Hepatocyte (in vitro differentiated cells): Measurements from ENCODE around the gene GPR152. TPM values are rescaled to one million over a fixed set of nuclear protein-coding genes. Genes with fewer than 3 reads are reported as not detected.

ENCODE experiments used
- DNase-seq: peaks from one replicate; pipeline ENCODE4 v3.0.0-alpha.2; 2016; ENCODE audit warnings: low spot score
- H2AFZ ChIP-seq: fragments of 200-600 bp; sonication (generic); 2 replicates; pipeline ENCODE4 v1.6.0; 2016; ENCODE audit warnings: antibody characterized with exemption, mild to moderate bottlenecking
- H3K27ac ChIP-seq: fragments of 200-600 bp; sonication (generic); 2 replicates; pipeline ENCODE4 v1.5.1; 2016; ENCODE audit warnings: mild to moderate bottlenecking
- H3K27me3 ChIP-seq: fragments of 200-600 bp; sonication (generic); 2 replicates; pipeline ENCODE4 v1.6.1; 2016
- H3K36me3 ChIP-seq: fragments of 200-600 bp; sonication (generic); replicated peaks from 2 replicates; pipeline ENCODE4 v1.5.1; 2016; ENCODE audit warnings: low read depth; ENCODE audit not compliant: insufficient read depth
- H3K4me1 ChIP-seq: fragments of 200-600 bp; sonication (generic); 2 replicates; pipeline ENCODE4 v1.5.1; 2016; ENCODE audit warnings: mild to moderate bottlenecking, moderate library complexity; ENCODE audit not compliant: insufficient read depth
- H3K4me2 ChIP-seq: fragments of 200-600 bp; sonication (generic); 2 replicates; pipeline ENCODE4 v1.6.0; 2016
- H3K4me3 ChIP-seq: fragments of 200-600 bp; sonication (generic); 2 replicates; pipeline ENCODE4 v1.5.1; 2016; ENCODE audit warnings: mild to moderate bottlenecking
- H3K79me2 ChIP-seq: fragments of 200-600 bp; sonication (generic); 2 replicates; pipeline ENCODE4 v1.6.0; 2017; ENCODE audit warnings: mild to moderate bottlenecking
- H3K9me2 ChIP-seq: fragments of 200-600 bp; sonication (generic); replicated peaks from 2 replicates; pipeline ENCODE4 v1.6.0; 2017; ENCODE audit warnings: mild to moderate bottlenecking; ENCODE audit not compliant: insufficient read depth
- H3K9me3 ChIP-seq: fragments of 200-600 bp; sonication (generic); 2 replicates; pipeline ENCODE4 v1.5.1; 2016; ENCODE audit warnings: low read depth, mild to moderate bottlenecking
- H4K20me1 ChIP-seq: fragments of 200-600 bp; sonication (generic); 2 replicates; pipeline ENCODE4 v1.6.0; 2016; ENCODE audit warnings: mild to moderate bottlenecking; ENCODE audit not compliant: insufficient read depth, poor library complexity, severe bottlenecking
- EZH2 ChIP-seq: fragments of 200-600 bp; sonication (generic); IDR thresholded peaks from 2 replicates; pipeline ENCODE4 v1.6.1; 2016; ENCODE audit warnings: antibody characterized with exemption, mild to moderate bottlenecking, borderline replicate concordance
- EZH2phosphoT487 ChIP-seq: fragments of 200-600 bp; sonication (generic); IDR thresholded peaks from one replicate; pipeline ENCODE4 v1.6.1; 2018; ENCODE audit warnings: antibody characterized with exemption, mild to moderate bottlenecking, low read depth, moderate library complexity; ENCODE audit not compliant: unreplicated experiment, severe bottlenecking
- WGBS: methylation state at CpG from one replicate; pipeline ENCODE4 v1.1.6; 2016; ENCODE audit warnings: low lambda C conversion rate; ENCODE audit errors: missing lambda C conversion rate; 5-methylcytosine and 5-hydroxymethylcytosine counted together
- polyA plus RNA-seq: library from polyadenylated mRNA; unstranded; fragments of >200 nt; fragmentation: Nextera tagmentation; extraction: Ambion mirVana; gene quantifications from 2 replicates; pipeline ENCODE4 v1.2.1, GENCODE V29; 2016
- total RNA-seq: library from RNA; depleted of rRNA; stranded (reverse); fragments of >200 nt; gene quantifications from 2 replicates; pipeline ENCODE4 v1.2.3, GENCODE V29; 2014
- TF ChIP-seq, protein P1 (sequence below): fragments of 200-600 bp; sonication (generic); IDR thresholded peaks from 2 replicates; pipeline ENCODE4 v1.5.1; 2016; ENCODE audit warnings: antibody characterized with exemption, mild to moderate bottlenecking; ENCODE audit not compliant: poor library complexity

The GPR152 gene
- total and polyA plus RNA-seq, 2 experiments from 2014 or later = not detected

DNA sequence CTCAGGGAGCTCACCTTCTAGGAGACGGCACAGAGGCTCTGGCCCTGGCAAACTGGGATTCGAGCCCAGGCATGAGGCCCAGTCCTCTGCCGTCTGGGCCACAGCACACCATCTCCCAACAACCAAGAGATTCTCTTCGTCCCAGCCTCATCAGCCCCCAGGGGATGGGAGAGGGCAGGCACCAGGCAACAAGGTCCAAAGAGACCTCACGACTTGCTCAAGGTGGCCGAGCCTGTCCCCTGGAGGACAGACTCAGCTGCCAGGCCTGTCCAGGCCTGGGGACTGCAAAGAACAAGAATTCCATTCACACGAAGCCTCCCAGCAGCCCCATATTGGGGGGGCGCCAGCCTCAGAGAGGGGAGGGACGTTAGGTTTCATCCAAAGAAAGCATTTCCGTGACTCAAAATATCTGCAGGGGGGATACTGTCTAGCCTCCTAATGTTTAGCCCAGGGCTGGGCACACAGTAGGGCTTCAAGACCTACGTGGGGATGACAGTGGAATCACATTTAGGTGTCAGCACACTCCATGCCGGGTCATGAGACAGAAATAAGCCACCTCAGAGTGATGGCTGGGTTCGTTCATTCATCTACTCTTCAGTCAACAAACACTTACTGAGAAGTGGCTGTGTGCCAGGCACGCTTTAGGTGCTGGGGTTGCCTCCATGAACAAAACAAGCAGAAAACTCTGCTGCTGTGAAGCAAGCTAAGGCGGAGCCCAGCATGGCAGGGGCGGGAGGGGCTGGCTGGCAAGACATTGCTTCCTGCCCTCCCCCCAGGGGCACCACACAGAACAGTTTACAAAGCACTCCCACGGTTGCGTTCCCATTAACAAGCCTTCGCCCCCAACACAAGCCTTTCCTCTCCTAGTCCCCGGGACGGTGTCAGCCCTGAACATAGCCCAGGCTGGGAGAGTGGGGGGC is 35.9 kb downstream of the GPR152 start:
- Histone ChIP-seq H3K27me3 (no peaks in the 10 kb centered on the region), H3K36me3 (no peaks in the 10 kb centered on the region), H3K9me2 (no peaks in the 10 kb centered on the region), H4K20me1 (no peaks in the 10 kb centered on the region), H3K9me3 (no peaks in the 10 kb centered on the region), H3K4me1 (peaks cover 14% of the 10 kb centered on the region), H3K4me2 (no peak overlapping the region), H3K79me2 (no peaks in the 10 kb centered on the region), H3K27ac (no peak overlapping the region), H2AFZ (no peak overlapping the region), H3K4me3 (no peak overlapping the region)
- WGBS = 81% methylated on average over 21 of the region's 21 CpGs
- TF ChIP-seq EZH2phosphoT487 (no peak), EZH2 (no peak)
- TF ChIP-seq, protein P1, sequence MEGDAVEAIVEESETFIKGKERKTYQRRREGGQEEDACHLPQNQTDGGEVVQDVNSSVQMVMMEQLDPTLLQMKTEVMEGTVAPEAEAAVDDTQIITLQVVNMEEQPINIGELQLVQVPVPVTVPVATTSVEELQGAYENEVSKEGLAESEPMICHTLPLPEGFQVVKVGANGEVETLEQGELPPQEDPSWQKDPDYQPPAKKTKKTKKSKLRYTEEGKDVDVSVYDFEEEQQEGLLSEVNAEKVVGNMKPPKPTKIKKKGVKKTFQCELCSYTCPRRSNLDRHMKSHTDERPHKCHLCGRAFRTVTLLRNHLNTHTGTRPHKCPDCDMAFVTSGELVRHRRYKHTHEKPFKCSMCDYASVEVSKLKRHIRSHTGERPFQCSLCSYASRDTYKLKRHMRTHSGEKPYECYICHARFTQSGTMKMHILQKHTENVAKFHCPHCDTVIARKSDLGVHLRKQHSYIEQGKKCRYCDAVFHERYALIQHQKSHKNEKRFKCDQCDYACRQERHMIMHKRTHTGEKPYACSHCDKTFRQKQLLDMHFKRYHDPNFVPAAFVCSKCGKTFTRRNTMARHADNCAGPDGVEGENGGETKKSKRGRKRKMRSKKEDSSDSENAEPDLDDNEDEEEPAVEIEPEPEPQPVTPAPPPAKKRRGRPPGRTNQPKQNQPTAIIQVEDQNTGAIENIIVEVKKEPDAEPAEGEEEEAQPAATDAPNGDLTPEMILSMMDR = no peak
- DNase-seq = peak; percentile 49

DNA sequence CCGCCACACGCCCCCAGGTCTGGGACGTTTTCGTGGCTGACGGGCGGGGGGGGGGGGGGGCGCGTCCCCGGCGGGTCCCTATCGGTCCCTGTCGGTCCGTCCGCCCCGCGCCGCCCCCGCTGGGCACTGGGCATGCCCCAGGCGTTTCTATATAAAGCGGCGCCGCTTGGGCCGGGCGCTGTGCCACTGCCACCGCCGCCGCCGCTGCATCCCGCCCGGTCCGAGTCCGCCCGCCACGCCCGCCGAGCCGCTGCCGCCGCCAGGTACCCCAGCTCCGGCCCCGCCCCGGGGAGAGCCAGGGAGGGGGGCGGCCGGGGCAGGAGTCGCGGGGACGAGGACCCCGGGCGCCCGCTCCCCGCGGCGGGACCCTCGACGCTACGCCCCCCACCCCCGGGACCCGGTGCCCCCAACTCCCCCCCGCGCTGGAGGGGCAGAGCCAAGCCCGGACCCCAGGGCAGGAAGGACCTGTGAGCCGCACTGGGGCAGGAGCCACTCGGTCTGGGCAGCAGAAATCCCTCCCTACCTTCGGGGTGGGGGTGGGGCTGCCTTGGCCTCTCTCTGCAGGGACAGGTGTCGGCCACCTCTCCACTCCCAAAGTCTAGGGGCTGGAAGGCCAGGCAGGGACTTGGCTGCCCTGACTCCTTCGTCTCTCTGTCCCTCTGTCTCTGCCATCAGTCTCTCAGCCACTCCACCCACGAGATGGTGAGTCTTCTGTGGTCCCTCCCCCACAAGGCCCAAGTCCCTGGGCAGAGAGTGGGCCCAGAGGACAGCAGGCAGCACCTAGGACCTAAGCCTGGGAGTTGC is 36.8 kb downstream of the GPR152 start, which contains the start of gene CARNS1:
CARNS1 (plus strand) TSS at position 178 of the 804 bp plus-strand sequence; CDS start at position 700, 522 bp downstream.
- no peaks in the 10 kb centered on the region for H3K27me3 ChIP-seq
- H3K9me2 ChIP-seq = no peaks in the 10 kb centered on the region
- H2AFZ ChIP-seq = no peak within 1 kb of the TSS
- no peak within 1 kb of the TSS for H3K4me3 ChIP-seq
- TF ChIP-seq, protein P1 = no peak
- TF ChIP-seq EZH2 = no peak
- TF ChIP-seq EZH2phosphoT487 = no peak
- no peaks in the 10 kb centered on the region for H3K36me3 ChIP-seq
- H3K9me3 ChIP-seq = no peaks in the 10 kb centered on the region
- 29% methylated on average over 9 of the region's 67 CpGs for WGBS
- peaks cover 14% of the 10 kb centered on the region for H3K4me1 ChIP-seq
- H4K20me1 ChIP-seq = no peaks in the 10 kb centered on the region
- no peaks in the 10 kb centered on the region for H3K79me2 ChIP-seq
- H3K4me2 ChIP-seq = peak within 1 kb of the TSS; percentile 88
- DNase-seq = peak; percentile 40
- H3K27ac ChIP-seq = no peak within 1 kb of the TSS

DNA sequence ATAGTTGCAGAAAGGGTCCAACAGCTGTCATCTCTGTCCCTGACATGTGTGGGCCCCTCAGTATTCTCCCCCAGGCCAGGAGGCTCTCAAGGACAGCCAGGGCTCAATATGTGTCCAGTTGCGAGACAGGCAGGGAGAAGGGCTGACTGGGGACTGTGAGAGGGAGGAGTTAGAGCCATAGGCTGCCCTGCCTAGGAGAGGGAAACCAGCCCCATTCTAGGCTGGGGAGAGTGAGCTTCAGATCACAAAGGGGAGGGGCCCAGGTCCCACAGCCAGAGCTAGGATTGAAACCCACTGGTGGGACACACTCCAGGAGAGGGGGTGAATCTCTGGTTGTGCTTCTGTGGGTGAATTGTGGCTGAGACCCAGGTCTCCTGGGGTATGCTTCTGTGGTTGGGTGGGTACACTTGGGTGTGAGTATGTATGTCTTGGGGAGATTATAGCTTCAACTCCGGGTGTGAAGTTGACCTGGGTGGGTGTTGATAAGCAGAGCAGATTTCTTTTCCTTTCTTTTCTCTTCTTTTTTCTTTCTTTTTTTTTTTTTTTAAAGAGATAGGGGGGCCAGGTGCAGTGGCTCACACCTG is 39.2 kb downstream of the GPR152 start:
- Histone ChIP-seq H3K27ac (no peak overlapping the region), H3K9me2 (no peaks in the 10 kb centered on the region), H3K36me3 (no peaks in the 10 kb centered on the region), H3K4me2 (no peak overlapping the region), H3K79me2 (no peaks in the 10 kb centered on the region), H3K4me1 (peaks cover 6% of the 10 kb centered on the region), H2AFZ (no peak overlapping the region), H3K27me3 (no peaks in the 10 kb centered on the region), H4K20me1 (no peaks in the 10 kb centered on the region), H3K4me3 (no peak overlapping the region), H3K9me3 (no peaks in the 10 kb centered on the region)
- 78% methylated on average over 2 of the region's 2 CpGs for WGBS
- no peak for DNase-seq
- no peak for TF ChIP-seq EZH2phosphoT487
- TF ChIP-seq, protein P1 = no peak
- TF ChIP-seq EZH2 = no peak
